ENCODE data around the gene CD164. TPM values are rescaled to one million over a fixed set of nuclear protein-coding genes. Genes with fewer than 3 reads are reported as not detected.
A peak's percentile ranks its signal among the peaks of the same experiment; 100 is the strongest.

Gene CD164
- total and polyA plus RNA-seq, 2 of the 13 experiments (the other 11 are each of a cell fraction or from before 2014, with no cell fraction given) = 222 to 293 TPM

- TF ChIP-seq KDM5B (CRISPR knock-in tag; IDR thresholded peaks at IDR 0.05; ENCODE audit: borderline replicate concordance) (0 out of 2 replicates have a peak, but pooled peaks have one; percentile 7), ATF7 (IDR thresholded peaks at IDR 0.05) (peak; percentile 89), ATF7 (CRISPR knock-in tag; IDR thresholded peaks at IDR 0.05) (no peak), EP300 (IDR thresholded peaks at IDR 0.05; ENCODE audit: low read depth in 2 of 2, low read length in 2 of 2) (peak in 1 of 2 experiments; percentile 20; a peak in 1 of 4 replicates), EP300 (CRISPR knock-in tag; IDR thresholded peaks at IDR 0.05; ENCODE audit: borderline replicate concordance) (no peak), HNF1A (IDR thresholded peaks at IDR 0.05; ENCODE audit: low read depth) (peak; percentile 36; the same call in 1 of the 2 replicates), HNF1A (CRISPR knock-in tag; IDR thresholded peaks at IDR 0.05; ENCODE audit: borderline replicate concordance) (peak; percentile 28; the same call in 1 of the 2 replicates), CTCF (CRISPR knock-in tag; IDR thresholded peaks at IDR 0.05) (peak; percentile 65), POLR2A (IDR thresholded peaks at IDR 0.05; ENCODE audit: insufficient read depth in 1 of 2, low read depth in 2 of 2, low read length in 2 of 2) (peak in 1 of 2 experiments; percentile 55; a peak in 2 of 4 replicates), THYN1 (CRISPR knock-in tag; IDR thresholded peaks at IDR 0.05; ENCODE audit: borderline replicate concordance, low read depth) (no peak), ELF3 (CRISPR knock-in tag; IDR thresholded peaks at IDR 0.05) (peak; percentile 37; the same call in 1 of the 2 replicates), SP4 (CRISPR knock-in tag; IDR thresholded peaks at IDR 0.05) (no peak; the same call in 1 of the 2 replicates), THAP11 (CRISPR knock-in tag; IDR thresholded peaks at IDR 0.05) (peak; percentile 57), RAD51 (IDR thresholded peaks at IDR 0.05; ENCODE audit: borderline replicate concordance) (peak; percentile 93), PCBP1 (IDR thresholded peaks at IDR 0.05; ENCODE audit: borderline replicate concordance, low read depth, low read length) (peak; percentile 95; the same call in 1 of the 2 replicates), HDAC2 (CRISPR knock-in tag; IDR thresholded peaks at IDR 0.05) (0 out of 2 replicates have a peak, but pooled peaks have one; percentile 11), TARDBP (CRISPR knock-in tag; IDR thresholded peaks at IDR 0.05) (peak; percentile 54; the same call in 1 of the 2 replicates), SOX6 (IDR thresholded peaks at IDR 0.05) (no peak), SOX6 (CRISPR knock-in tag; IDR thresholded peaks at IDR 0.05) (peak; percentile 2), NR2F6 (IDR thresholded peaks at IDR 0.05) (no peak; the same call in none of the 2 replicates), NR2F6 (CRISPR knock-in tag; IDR thresholded peaks at IDR 0.05) (no peak)
- TF ChIP-seq, protein P1, sequence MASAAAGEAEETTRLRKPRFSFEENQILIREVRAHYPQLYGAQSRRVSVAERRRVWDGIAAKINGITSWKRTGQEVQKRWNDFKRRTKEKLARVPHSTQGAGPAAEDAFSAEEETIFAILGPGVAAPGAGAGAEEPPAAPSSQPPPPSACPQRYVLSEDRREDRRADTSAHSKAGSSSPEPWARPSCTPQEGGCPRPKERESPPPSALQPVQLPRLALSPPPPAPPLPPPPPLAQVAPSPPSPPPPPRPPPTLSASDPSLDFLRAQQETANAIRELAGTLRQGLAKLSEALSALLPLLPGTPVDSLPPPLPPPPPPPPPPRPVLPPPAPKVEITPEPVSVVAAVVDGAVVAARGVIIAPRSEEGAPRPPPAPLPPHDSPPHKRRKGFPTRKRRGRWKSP (CRISPR knock-in tag; IDR thresholded peaks at IDR 0.05) = no peak
- TF ChIP-seq, protein P2, sequence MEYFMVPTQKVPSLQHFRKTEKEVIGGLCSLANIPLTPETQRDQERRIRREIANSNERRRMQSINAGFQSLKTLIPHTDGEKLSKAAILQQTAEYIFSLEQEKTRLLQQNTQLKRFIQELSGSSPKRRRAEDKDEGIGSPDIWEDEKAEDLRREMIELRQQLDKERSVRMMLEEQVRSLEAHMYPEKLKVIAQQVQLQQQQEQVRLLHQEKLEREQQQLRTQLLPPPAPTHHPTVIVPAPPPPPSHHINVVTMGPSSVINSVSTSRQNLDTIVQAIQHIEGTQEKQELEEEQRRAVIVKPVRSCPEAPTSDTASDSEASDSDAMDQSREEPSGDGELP (IDR thresholded peaks at IDR 0.05; ENCODE audit: borderline replicate concordance, low read depth) = peak; percentile 51; the same call in 1 of the 2 replicates
These were observed 540 bp upstream of the CD164 start (continued) for GRCh38 chr6:109382576-109383437.

Data from HepG2 (cell line).